Right lobe of liver (tissue), 4 donors: ENCODE data around the gene KLHL25.

ENCODE experiments used
- CTCF ChIP-seq, 4 donors: fragments of 200-600 bp in 3 of 4; fragments of 450-650 bp in 1 of 4; IDR thresholded peaks; one replicate each; pipeline versions ENCODE4 v1.5.1 to v1.8.0; 2016 to 2022; ENCODE audit warnings: antibody characterized with exemption in 4 of 4, mild to moderate bottlenecking in 2 of 4
- POLR2A ChIP-seq: fragments of 450-650 bp; IDR thresholded peaks from one replicate; pipeline ENCODE4 v1.6.1; 2017; ENCODE audit warnings: antibody characterized with exemption, mild to moderate bottlenecking
- donor health status: DM: no; HTN: no; CAD: no.
- donor health status: DM: no; HTN: no; CAD: no.
- donor health status: DM: no; HTN: yes; CAD: no.

GRCh38 chr15:85744579-85744978 is 50.1 kb downstream of the KLHL25 start:
- no peak for TF ChIP-seq CTCF (IDR thresholded peaks at IDR 0.05)
- no peak for TF ChIP-seq POLR2A
